ENCODE measurements around the gene CALHM2. TPM values are rescaled to one million over a fixed set of nuclear protein-coding genes. Genes with fewer than 3 reads are reported as not detected.

CALHM2 gene
- total and polyA plus RNA-seq, 4 donors = 1.6 to 5.0 (median 3.2) TPM

GRCh38 chr10:103449208-103450144, 2.7 kb downstream of the CALHM2 start:
- H3K36me3 ChIP-seq (ENCODE audit: control insufficient read depth in 4 of 4, insufficient read depth in 3 of 4, low read depth in 1 of 4, low read length in 3 of 4) = peaks cover 3 to 28% (median 13%) of the 10 kb centered on the region in 4 donors
- 90% methylated on average over 34 of the region's 34 CpGs for WGBS

More at GRCh38 chr10:103449208-103450144, 2.7 kb downstream of the CALHM2 start:
- Histone ChIP-seq H3K4me3 (ENCODE audit: low read depth in 1 of 3, low read length in 3 of 3) (no peak overlapping the region), H3K27me3 (ENCODE audit: control insufficient read depth in 4 of 4, insufficient read depth in 4 of 4, low read length in 3 of 4) (no peaks in the 10 kb centered on the region), H3K9ac (ENCODE audit: low read depth in 1 of 2, low read length in 2 of 2) (no peak overlapping the region), H3K9me3 (ENCODE audit: control insufficient read depth in 4 of 4, low read length in 3 of 4) (no peaks in the 10 kb centered on the region), H3K4me1 (ENCODE audit: control insufficient read depth in 4 of 4, insufficient read depth in 4 of 4, low read length in 3 of 4) (peaks cover 0 to 5% (median 2%) of the 10 kb centered on the region in 4 donors), H3K27ac (ENCODE audit: low read depth in 1 of 2, low read length in 2 of 2) (peak overlapping the region in 1 of 2 donors; percentile 3)
- TF ChIP-seq NR2F2 (IDR thresholded peaks at IDR 0.05) = no peak
- no peak for TF ChIP-seq FOXA2 (IDR thresholded peaks at IDR 0.05)
- TF ChIP-seq HNF4A (conservative IDR thresholded peaks at IDR 0.05) = no peak
- TF ChIP-seq, protein P1, sequence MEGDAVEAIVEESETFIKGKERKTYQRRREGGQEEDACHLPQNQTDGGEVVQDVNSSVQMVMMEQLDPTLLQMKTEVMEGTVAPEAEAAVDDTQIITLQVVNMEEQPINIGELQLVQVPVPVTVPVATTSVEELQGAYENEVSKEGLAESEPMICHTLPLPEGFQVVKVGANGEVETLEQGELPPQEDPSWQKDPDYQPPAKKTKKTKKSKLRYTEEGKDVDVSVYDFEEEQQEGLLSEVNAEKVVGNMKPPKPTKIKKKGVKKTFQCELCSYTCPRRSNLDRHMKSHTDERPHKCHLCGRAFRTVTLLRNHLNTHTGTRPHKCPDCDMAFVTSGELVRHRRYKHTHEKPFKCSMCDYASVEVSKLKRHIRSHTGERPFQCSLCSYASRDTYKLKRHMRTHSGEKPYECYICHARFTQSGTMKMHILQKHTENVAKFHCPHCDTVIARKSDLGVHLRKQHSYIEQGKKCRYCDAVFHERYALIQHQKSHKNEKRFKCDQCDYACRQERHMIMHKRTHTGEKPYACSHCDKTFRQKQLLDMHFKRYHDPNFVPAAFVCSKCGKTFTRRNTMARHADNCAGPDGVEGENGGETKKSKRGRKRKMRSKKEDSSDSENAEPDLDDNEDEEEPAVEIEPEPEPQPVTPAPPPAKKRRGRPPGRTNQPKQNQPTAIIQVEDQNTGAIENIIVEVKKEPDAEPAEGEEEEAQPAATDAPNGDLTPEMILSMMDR (IDR thresholded peaks at IDR 0.05; ENCODE audit: low read depth, low read length, missing input control) = no peak
- TF ChIP-seq TAF1 (conservative IDR thresholded peaks at IDR 0.05) = no peak
- TF ChIP-seq REST (IDR thresholded peaks at IDR 0.05) = no peak
- TF ChIP-seq FOXA1 (IDR thresholded peaks at IDR 0.05) = no peak
- TF ChIP-seq ZBTB33 (IDR thresholded peaks at IDR 0.05) = no peak
- TF ChIP-seq, protein P2, sequence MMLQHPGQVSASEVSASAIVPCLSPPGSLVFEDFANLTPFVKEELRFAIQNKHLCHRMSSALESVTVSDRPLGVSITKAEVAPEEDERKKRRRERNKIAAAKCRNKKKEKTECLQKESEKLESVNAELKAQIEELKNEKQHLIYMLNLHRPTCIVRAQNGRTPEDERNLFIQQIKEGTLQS (IDR thresholded peaks at IDR 0.05) = no peak
- no peak for TF ChIP-seq GABPA (IDR thresholded peaks at IDR 0.05 in 1 of 2, conservative IDR thresholded peaks at IDR 0.05 in 1 of 2)
- no peak for TF ChIP-seq RAD21 (IDR thresholded peaks at IDR 0.05)
- no peak for DNase-seq (ENCODE audit: low spot score)
